GM18868 (cell line): ENCODE results near the gene ASIC5.
"Not testable (repeated sequence)": the region's sequence is repeated elsewhere in the genome, so short reads cannot be mapped to it uniquely, and the experiment has no call there.

Source experiments
- ATAC-seq: cut with Tn5 transposase; IDR thresholded peaks from one replicate; pipeline ENCODE4 v1.9.1; 2021; ENCODE audit warnings: mild to moderate bottlenecking, moderate library complexity; ENCODE audit not compliant: unreplicated experiment

ASIC5 gene

DNA sequence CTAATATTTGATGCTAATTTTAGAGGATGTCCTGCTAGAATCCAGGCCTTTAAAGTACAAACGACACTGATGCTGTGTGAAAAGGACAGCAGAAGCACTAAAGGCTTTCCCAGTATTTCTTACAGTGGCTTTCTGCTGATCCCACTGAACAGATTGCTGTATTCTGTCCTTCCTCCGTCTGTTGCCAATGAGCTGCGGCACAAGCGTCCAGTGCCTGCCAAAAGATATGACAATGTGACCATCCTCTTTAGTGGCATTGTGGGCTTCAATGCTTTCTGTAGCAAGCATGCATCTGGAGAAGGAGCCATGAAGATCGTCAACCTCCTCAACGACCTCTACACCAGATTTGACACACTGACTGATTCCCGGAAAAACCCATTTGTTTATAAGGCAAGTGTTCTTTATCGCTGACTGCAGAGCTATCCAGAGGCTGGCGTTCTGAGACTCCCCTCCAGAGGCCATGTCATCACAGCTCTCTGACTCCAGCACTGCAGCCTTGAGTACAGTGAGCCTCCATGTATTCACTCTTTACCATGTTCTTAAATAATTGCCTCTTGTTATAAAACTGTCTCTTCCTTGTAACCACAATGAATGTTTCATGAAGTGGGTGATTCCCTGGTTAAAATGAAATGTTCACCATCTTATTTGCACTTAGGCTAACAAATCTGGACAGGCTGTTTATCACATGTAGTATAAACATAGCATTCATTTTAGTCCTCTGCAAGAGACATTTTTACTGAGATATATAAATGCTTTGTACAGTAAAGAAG is 63.7 kb downstream of the ASIC5 start:
- ATAC-seq: no peak

GRCh38 chr4:155800685-155801343 is 65.3 kb downstream of the ASIC5 start:
- ATAC-seq: no peak

GRCh38 chr4:155799794-155800123 is 66.3 kb downstream of the ASIC5 start:
- ATAC-seq: no peak

- ATAC-seq: no peak
These were observed 66.8 kb downstream of the ASIC5 start for GRCh38 chr4:155799116-155799793.

DNA sequence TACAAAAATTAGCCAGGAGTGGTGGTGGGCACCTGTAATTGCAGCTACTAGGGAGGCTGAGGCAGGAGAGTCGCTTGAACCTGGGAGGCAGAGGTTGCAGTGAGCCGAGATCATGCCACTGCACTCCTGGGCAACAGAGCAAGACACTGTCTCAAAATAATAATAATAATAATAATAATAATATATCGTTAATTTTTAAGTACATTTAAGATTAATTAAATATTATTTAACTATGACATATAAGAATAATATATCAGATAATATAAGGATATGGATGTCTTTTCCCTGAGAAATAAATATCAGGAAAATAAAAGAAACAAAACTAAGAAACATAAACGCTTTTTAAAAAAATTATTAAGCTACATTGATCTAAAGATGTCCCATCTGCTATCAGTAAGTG is 68.5 kb downstream of the ASIC5 start:
- ATAC-seq: not testable (repeated sequence)

- ATAC-seq: peak; percentile 97
These were observed 70.1 kb downstream of the ASIC5 start for GRCh38 chr4:155795991-155796390.

GRCh38 chr4:155794589-155795236 is 71.4 kb downstream of the ASIC5 start:
- ATAC-seq: no peak

DNA sequence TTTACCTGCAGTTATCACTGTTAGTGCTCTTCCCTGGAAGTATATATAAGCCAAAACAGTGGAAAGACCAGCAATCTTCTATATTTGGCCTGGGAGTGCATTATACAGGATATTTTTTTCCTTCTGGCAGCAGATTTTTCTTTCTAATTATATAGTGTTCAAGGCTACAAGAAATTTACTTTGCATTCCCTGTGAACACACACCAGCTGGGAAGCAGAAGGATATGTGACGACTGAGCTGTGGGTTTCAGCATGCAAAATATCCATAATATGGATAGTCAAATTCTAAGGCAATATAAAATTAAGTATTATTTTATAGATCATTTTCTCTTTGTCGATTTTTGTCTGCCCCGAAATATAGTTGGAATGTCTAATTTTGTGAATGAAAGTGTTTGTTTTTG is 76.1 kb downstream of the ASIC5 start:
- no peak for ATAC-seq

GRCh38 chr4:155789391-155789790 is 76.7 kb downstream of the ASIC5 start:
- ATAC-seq: peak; percentile 62

- peak; percentile 92 for ATAC-seq
These were observed 78.9 kb downstream of the ASIC5 start for GRCh38 chr4:155787113-155787710.

GRCh38 chr4:155785828-155786227 is 80.2 kb downstream of the ASIC5 start:
- no peak for ATAC-seq

DNA sequence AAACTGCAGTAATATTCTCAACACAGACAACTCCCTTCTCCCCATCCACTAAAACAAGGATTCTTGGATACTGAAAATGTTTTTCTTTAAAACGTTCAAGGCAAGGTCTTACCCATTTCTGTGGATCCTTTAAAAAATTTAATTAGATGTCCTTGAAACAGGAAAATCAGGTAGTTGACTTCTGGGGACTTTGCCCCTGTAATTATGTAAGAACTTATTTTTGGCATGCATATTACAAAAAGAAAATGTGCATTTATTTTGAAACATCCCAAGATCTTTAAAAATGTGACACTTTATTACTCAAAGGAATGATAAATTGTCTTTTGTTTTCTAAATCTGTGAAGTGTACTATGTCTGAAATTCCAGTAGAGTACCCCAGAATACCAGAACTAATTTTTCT is 81.4 kb downstream of the ASIC5 start:
- ATAC-seq: no peak

GRCh38 chr4:155781249-155781831 is 84.7 kb downstream of the ASIC5 start:
- no peak for ATAC-seq

- ATAC-seq: no peak
These were observed 85.3 kb downstream of the ASIC5 start for GRCh38 chr4:155780775-155781174.
